Measurements from ENCODE around the gene TTI1.

- TF ChIP-seq RAD21 (IDR thresholded peaks at IDR 0.05; ENCODE audit: low read depth) (no peak), CTCF (IDR thresholded peaks at IDR 0.05 in 2 of 3, conservative IDR thresholded peaks at IDR 0.05 in 1 of 3; ENCODE audit: borderline replicate concordance in 1 of 3, insufficient read depth in 1 of 3, low read depth in 2 of 3, low read length in 2 of 3) (no peak), YY1 (IDR thresholded peaks at IDR 0.05; ENCODE audit: extremely low read depth, insufficient replicate concordance, low read depth, low read length) (no peak), JUND (IDR thresholded peaks at IDR 0.05) (no peak), CEBPB (IDR thresholded peaks at IDR 0.05; ENCODE audit: low read depth) (no peak), MAX (IDR thresholded peaks at IDR 0.05) (no peak), POLR2AphosphoS5 (IDR thresholded peaks at IDR 0.05; ENCODE audit: low read depth, low read length) (no peak), ZNF274 (IDR thresholded peaks at IDR 0.05; ENCODE audit: low read depth, low read length) (no peak), SIN3A (IDR thresholded peaks at IDR 0.05; ENCODE audit: low read depth) (no peak)
These were observed 84.3 kb downstream of the TTI1 start for GRCh38 chr20:37948956-37949355.
